GM18520 (cell line): ENCODE results near the gene AKR1C4.

Source experiments
- ATAC-seq: cut with Tn5 transposase; IDR thresholded peaks from one replicate; pipeline ENCODE4 v1.9.1; 2021; ENCODE audit not compliant: unreplicated experiment

Gene AKR1C4

DNA sequence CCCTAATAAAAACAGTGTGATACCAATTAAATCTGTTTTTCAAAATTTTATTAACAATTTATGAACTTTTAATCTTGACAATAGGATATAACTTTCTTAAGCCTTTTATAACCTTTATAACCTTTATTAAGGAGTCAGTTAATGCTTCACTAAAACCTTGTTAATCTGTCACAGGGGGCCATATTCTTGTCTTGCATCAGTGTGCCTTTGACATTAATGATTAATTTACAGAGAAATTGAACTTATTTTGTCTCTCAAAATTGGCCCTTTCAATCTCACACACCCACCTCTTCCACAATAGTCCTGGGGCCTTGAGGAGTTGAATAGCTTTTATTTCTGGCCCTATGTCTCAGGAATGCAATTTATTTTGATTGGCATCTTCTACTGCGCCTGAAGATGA, 68.5 kb downstream of the AKR1C4 start:
- ATAC-seq: no peak

DNA sequence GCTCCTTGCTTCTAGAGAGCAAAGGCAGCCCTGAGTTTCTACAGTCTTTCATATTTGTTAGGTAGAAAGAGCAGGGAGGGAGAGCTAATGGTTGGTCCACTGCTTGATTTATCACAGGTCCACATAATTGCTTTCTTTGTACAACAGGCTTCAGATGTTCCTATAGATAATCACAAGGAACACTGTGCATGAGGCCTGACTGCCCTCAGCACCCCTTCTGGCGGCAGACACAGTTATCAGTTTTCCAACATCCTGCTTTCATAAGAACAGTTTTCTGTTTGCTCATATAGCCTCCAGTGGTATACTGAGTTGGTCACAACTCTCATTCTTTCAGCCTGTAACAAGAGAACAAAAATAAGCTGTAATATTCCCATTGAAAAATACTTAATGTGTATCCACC, 69.7 kb downstream of the AKR1C4 start:
- ATAC-seq: no peak

DNA sequence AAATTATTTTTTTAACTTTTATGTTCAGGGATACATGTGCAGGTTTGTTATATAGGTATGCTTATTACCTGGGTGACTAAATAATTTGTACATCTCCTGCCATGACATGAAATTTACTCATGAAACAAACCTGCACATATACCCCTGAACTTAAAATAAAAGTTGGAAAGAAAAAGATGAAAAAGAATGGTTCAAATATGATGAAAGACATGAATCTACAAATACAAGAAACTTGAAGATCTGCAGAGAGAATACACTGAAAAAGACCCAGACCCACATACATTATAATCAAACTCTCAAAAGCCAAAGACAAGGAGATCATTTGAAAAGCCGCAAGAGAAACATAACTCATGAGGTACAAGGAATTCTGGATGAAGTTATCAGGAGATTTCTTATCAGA, 70.2 kb downstream of the AKR1C4 start:
- no peak for ATAC-seq

DNA sequence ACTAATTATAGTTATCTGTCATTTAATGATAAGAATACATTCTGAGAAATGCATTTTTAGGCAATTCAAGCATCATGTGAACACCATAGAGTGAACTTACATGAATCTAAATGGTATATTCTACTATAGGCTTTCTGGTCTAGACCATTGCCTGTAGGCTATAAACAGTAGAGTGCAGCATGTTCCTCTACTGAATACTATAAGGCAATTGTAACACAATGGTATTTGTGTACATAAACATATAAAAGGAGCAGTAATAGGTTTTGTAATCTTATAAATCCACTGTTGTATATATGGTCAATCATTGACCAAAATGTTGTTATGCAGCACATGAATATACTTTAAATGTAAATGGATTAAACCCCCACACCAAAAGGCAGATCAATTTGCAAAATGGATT, 71.6 kb downstream of the AKR1C4 start:
- ATAC-seq: no peak
